Right renal pelvis (tissue), 4 donors: ENCODE results near the gene LOXL1. TPM values are rescaled to one million over a fixed set of nuclear protein-coding genes. Genes with fewer than 3 reads are reported as not detected.

Source experiments
- DNase-seq, 4 donors: peaks; one replicate each; pipeline ENCODE4 v3.0.0-alpha.2; 2013; ENCODE audit warnings: low read depth in 4 of 4, low spot score in 3 of 4, missing footprints in 1 of 4
- polyA plus RNA-seq, 4 donors: library from polyadenylated mRNA; unstranded; fragments of 120-200 nt; gene quantifications; one replicate each; pipeline ENCODE4 v1.2.1, GENCODE V29; 2013; ENCODE audit not compliant: insufficient read length in 4 of 4

LOXL1 gene
- polyA plus RNA-seq, 4 donors: 80.8 to 86.6 (median 85.0) TPM

DNA sequence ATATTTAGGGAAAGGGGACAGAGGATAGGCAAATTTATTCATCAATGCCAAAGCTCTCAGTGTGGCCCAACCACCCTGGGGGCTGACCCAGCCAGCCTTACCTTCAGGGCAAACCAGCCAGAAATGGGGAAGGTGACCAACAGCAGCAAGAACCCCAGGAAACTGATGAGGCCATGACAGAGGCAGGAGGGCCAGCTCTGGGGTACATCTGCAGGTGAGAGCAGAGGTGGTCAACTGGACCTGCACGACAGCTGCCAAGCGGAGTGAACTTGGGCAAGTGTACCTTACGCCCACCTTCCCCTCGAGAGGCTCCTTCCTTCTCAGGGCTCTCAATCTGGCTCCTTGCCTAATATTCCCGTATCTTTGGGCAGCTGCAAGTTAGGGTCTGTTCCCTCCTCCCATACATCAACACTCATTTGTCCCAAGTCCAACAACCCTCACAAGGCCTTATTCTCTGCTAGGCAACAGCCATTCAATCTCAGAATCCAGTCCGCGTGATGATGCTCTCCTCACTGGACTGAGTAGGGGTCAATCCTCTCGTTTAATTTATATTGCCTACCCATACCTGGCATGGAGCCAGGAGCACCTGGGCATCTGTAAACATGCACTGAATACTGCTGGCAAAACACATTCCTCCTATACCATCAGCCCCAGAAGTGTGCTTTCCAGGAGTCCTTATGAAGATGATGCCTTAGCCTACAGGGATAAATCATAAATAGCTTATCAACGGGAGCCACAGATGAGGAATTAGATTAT, 64.2 kb downstream of the LOXL1 start:
- no peak for DNase-seq

DNA sequence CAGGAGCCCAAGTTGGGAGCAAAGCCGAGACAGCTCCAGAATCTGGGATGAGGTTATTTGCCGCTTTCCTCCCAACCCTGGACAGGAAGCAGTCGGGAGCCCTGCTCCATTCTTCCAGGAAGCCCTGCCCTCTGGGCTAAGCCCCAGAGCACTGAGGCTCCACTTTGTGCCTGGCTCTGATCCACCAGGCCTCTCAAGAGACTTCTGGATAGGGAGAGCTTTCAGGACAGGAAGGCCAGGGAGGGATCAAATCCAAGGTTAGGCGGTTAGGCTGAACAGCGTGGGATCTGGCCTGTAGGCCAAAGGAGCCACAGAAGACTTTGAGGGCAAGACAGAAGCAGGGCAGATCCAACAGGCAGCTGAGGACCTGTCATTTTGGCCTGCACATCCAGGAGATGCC, 65.0 kb downstream of the LOXL1 start:
- DNase-seq: no peak

DNA sequence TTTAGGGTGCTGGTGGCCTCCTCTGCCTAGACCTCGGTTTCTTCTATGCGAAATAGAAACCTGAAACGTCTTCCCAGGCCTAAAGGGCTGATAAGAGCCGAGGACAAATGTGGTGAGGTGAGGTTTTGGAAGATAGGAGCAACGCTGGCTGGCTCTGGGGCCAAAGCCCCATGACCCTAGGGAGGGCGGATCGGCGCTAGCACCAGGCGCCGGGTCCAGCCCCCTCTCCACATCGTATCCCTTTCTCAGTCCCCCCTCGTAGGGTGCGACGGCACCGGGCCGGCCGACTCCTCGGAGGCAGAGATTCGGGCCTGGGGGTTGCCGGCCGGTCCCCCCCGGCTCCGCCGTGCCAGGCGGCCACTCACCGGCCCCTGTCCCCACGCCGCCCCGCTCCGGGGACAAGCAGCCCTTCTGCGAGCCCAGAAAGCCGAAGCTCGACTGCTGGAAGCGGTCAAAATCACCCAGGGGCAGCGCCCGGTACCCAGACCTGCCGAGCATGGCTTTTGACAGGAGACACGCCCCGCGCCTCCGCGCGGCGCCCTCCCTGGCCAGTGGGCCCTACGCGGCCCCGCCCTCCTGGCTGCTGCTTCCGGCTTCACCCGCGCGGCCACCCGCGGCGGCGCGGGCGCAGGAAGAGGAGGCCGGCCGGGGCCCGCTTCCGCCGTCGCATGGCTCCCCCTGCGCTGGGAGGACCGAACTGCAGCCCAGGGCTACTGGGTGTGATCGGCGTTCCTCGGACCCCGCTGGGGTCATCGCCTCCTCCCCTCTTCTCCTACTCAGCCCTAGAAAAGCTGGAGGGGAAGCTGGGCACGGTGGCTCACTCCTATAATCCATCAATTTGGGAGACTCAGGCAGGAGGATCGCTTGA, 65.7 kb downstream of the LOXL1 start, which contains the start of gene STOML1:
TSS of gene STOML1 (minus strand) at position 570 of the 868 bp plus-strand sequence. CDS start at position 498, 72 bp downstream.
- peak; percentile 85 to 87 (median 86) for DNase-seq

DNA sequence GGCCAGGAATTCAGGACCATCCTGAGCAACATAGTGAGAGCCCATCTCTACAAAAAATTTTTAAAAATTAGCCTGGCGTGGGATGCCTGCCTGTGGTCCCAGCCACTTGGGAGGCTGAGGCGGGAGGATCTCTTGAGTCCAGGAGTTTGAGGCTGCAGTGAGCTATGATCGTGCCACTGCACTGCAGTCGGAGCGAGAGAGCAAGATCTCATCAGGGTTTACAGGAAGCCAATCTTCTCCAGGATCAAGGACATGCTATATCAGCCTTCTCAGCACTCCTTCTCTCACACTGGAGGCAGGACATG, 66.3 kb downstream of the LOXL1 start:
- DNase-seq: no peak

DNA sequence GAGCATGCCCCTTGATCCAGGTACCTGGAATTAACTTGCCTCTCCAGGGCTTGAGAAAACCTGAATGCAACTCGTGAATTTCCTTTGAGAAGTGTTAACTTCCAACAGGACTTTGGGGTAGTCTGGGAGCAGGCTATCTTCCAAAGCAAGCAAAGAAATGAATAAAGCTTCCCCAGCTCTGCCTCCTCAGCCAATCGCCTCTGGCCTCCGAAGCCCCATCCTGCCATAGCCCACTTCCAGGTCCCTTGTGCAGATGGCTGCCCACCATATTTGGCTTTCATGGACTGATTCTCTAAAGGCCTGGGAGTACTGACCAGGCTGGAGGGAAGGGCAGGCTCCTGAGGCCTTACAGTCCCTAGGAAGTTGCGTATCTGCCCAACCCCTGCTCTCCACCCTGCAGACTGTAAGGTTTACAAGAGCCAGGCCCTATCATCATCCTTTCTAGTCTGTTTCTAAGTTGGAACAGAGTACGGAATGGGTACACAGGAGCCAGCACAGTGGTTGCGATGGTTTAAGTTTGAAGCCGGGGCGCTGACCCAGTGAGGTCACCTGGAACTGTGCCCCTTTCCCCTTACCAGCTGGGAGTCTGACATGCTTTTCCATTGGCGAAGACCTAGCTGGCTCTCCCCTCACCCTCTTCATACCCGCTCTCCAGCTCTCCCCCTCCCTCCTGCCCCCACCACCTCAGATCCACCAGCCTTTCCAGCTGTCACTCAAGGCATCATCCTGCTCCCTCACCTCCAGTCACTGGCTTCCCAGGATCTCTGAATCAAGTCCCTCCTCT, 67.1 kb downstream of the LOXL1 start:
- DNase-seq: no peak

DNA sequence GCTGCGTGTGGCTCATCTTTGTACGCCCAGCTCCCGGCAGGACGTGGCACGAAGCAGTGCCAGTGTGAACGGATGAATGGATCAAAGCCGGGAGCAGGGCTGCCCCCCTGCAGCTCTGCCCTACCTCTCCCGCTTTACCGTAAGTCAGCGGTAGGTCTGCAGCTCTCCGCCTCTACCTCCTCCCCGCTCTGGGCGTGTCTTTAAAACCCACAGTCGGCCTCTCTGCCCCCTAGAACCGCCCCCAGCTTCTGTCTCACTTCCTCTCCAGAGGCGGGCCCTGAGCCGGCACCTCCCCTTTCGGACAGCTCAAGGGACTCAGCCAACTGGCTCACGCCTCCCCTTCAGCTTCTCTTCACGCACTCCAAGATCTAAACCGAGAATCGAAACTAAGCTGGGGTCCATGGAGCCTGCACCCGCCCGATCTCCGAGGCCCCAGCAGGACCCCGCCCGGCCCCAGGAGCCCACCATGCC, 68.2 kb downstream of the LOXL1 start, which contains the start of gene PML:
TSS of gene PML (plus strand) at position 304 of the 471 bp plus-strand sequence. CDS start at position 401, 97 bp downstream.
- DNase-seq: peak; percentile 85 to 92 (median 88)

DNA sequence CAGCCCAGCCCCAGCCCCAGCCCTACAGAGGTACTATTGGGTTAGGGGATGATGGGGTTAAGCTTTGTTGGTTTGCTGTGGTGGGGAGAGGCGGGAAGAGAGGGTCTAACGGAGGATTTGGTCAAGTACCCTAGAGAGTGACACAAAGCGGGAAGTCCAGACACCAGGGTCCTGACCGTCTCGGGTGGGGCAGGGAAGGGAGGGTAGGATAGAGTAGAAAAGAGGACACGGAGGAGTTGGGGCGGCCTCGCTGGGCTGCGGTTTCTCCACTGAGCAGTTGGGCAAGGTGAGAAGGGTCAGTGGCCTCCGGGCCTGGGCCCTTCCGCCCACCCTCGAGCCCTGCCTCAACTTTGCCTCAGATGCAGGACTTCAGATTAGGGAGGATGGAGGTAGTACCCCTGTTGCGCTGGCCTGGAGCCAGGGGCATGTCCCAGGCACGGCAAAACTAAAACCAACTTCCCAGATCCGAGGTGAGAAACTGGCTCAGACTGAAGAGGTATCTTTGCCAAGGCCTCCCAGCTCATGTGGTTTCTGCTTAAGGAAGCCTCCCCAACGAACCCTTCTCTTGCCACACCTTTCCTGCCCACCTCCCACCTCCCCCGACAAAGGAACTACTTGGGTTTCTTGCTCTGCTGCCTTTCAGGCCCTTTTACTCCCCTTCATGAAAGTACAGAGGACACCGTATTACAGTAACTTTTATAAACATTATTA, 68.8 kb downstream of the LOXL1 start:
- no peak for DNase-seq

DNA sequence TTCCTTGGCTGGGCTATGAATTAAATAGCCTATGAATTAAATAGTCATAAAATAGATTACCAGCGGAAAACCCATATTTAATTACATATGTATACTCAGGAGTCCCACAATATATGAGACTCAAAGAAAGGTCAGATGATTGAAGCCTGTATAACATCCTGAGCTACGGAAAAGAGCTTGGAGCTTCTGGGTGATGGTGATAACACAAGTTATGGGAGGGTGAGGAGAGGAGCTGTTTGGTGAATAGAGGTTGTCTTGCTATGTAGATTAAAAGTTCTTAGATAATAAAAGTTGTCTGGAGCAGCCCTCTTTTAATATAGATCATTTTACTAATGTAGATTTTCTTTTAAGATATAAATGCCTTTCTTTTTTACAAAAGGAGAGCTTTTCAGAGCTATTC, 70.0 kb downstream of the LOXL1 start:
- no peak for DNase-seq

DNA sequence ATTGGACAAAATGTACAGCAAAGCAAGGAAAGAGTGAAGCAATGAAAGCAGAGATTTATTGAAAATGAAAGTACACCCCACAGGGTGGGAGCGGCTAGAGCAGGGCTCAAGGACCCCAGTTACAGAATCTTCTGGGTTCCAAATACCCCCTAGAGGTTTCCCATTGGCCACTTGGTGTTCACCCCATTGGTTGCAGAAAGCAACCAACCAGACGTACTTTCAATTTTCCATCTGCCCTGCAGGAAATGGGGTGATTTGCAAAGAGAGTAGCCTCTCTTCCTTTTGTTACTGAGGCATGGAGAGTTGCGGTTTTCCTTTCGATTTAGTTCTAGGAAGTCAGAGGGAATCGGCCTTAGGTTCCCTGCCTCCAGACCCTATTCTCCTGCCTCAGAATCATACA, 70.7 kb downstream of the LOXL1 start:
- no peak for DNase-seq

DNA sequence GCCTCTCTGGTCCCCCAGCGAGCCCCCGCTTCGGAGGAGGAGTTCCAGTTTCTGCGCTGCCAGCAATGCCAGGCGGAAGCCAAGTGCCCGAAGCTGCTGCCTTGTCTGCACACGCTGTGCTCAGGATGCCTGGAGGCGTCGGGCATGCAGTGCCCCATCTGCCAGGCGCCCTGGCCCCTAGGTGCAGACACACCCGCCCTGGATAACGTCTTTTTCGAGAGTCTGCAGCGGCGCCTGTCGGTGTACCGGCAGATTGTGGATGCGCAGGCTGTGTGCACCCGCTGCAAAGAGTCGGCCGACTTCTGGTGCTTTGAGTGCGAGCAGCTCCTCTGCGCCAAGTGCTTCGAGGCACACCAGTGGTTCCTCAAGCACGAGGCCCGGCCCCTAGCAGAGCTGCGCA, 71.7 kb downstream of the LOXL1 start:
- no peak for DNase-seq

Other genes starting within 250 kb of the LOXL1 start
- 100 to 1,000 TPM; 162 to 176 (median 171) TPM for gene CD276, start 242.1 kb upstream of the LOXL1 start, polyA plus RNA-seq
- gene INSYN1, start 173.1 kb upstream of the LOXL1 start, polyA plus RNA-seq: 10 to 100 TPM; 16.7 to 29.0 (median 21.8) TPM
- not detected for gene TBC1D21, start 52.9 kb upstream of the LOXL1 start, polyA plus RNA-seq
- 10 to 100 TPM in 3 of 4 donors, 1 to 10 TPM in 1; 8.9 to 16.8 (median 11.5) TPM for gene STOML1, start 65.8 kb downstream of the LOXL1 start, polyA plus RNA-seq
- 10 to 100 TPM; 24.3 to 34.1 (median 29.5) TPM for gene PML, start 68.3 kb downstream of the LOXL1 start, polyA plus RNA-seq
- under 1 TPM in 3 of 4 donors, not detected in 1; 0.06 to 0.18 (median 0.09) TPM for gene GOLGA6A, start 156.1 kb downstream of the LOXL1 start, polyA plus RNA-seq
- gene ISLR2, start 204.1 kb downstream of the LOXL1 start, polyA plus RNA-seq: 1 to 10 TPM in 1 of 4 donors, under 1 TPM in 3; 0.57 to 1.5 (median 0.72) TPM
- gene ISLR, start 247.2 kb downstream of the LOXL1 start, polyA plus RNA-seq: 10 to 100 TPM; 50.5 to 72.9 (median 61.8) TPM